ENCODE data around the gene NOL8. TPM values are rescaled to one million over a fixed set of nuclear protein-coding genes. Genes with fewer than 3 reads are reported as not detected.

The NOL8 gene
- total RNA-seq, 1 donor = 36.5 TPM

DNA sequence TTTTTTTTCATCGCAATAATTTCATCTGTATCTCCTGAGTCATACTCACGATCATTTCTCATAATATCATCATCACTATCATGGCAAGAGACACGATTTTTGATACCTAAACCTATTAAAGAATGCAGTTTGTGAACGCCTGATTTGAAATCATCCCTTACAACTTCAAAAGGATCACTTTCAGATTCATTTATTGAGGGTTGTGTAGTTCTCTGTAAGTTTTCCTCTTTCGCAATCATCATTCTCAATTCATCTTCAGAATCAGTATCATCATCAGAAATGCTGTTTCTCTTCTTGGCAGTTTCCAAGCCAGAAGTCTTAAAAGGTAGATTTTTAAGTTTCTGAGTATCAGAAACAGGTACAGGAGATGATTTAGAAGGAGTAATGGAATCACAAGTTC, 9.7 kb downstream of the NOL8 start:
- DNase-seq (ENCODE audit: low read depth) = no peak

GRCh38 chr9:92313624-92314012, 11.5 kb downstream of the NOL8 start:
- no peak for TF ChIP-seq CTCF (IDR thresholded peaks at IDR 0.05; ENCODE audit: insufficient read depth, low read length)
- no peak overlapping the region for H3K4me3 ChIP-seq (ENCODE audit: low read depth, low read length)
- DNase-seq (ENCODE audit: low read depth) = no peak

More for the DNA sequence above, 9.7 kb downstream of the NOL8 start:
- TF ChIP-seq CTCF (IDR thresholded peaks at IDR 0.05; ENCODE audit: insufficient read depth, low read length) = no peak
- H3K4me3 ChIP-seq (ENCODE audit: low read depth, low read length) = no peak overlapping the region

DNA sequence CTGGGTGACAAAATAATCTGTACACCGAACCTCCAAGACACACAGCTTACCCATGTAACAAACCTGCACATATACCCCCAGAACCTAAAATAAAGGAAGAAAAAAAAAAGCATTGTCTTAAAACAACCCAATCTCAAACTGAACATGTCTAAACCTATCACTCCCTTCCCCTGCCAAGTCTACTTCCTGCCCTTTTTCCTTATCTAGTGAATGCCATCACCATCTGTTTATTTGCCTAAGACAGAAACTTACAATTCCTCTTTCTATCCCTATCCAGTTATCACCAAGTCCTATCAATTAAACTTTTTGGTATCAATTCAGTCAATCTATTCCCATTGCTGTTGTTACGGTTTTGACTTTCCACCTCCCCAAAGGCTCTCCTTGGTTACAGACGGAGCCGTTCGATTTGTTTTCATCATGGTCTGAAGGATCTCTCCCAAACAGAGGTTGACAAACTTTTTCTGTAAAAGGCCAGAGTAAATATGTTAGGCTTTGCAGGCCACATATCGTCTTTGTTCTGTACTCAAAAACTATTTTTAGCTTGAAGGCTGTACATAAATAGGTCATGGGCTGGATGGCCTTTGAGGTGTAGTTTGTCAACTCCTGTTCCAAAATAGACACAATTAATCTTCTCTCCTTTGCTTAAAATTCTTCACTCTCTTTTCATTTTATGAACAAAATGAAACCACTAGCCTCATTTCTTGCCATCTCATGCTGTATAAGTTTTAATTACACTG, 12.1 kb downstream of the NOL8 start:
- no peak overlapping the region for H3K4me3 ChIP-seq (ENCODE audit: low read depth, low read length)
- DNase-seq (ENCODE audit: low read depth) = peak; percentile 39
- TF ChIP-seq CTCF (IDR thresholded peaks at IDR 0.05; ENCODE audit: insufficient read depth, low read length) = no peak

DNA sequence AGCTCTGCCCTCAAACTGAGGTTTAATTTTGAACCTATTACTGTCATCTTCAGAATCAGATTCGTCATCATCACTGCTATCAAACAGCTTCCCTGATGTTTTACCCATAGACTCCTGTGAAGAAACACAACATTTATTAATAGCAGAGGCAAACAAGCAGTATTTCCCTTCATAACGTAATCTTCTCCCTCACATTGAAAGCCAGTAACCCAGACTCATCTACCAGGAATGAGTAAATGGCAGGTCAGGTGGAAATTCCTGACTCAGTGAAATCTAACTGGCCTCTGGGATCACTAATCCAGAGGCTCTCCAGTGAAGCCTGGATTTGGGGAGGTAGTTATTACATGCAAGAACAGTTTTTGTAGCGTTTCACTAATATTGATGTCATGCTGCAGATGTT, 14.6 kb downstream of the NOL8 start:
- no peak for TF ChIP-seq CTCF (IDR thresholded peaks at IDR 0.05; ENCODE audit: insufficient read depth, low read length)
- DNase-seq (ENCODE audit: low read depth) = no peak
- H3K4me3 ChIP-seq (ENCODE audit: low read depth, low read length) = no peak overlapping the region

DNA sequence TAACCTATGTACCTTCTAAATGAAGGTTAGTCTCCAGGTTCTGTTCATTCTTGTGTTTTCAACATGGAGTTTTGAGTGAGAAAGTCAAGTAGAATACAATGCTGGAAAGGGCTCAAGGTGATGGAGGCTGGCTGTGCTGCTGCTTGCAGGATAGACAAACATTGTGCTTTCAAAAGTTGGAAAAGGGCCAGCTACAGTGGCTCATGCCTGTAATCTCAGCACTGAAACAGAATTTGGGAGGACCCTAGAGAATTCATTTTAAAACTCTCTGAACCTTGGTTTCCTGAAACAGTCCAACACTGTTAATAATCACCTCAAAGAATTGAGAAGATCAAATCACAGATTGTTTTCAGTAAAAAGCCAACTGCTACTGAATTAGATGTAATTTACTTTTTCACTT, 16.3 kb downstream of the NOL8 start:
- no peak for TF ChIP-seq CTCF (IDR thresholded peaks at IDR 0.05; ENCODE audit: insufficient read depth, low read length)
- H3K4me3 ChIP-seq (ENCODE audit: low read depth, low read length) = no peak overlapping the region
- DNase-seq (ENCODE audit: low read depth) = peak; percentile 64

GRCh38 chr9:92300936-92301335, 24.2 kb downstream of the NOL8 start:
- no peak overlapping the region for H3K4me3 ChIP-seq (ENCODE audit: low read depth, low read length)
- no peak for TF ChIP-seq CTCF (IDR thresholded peaks at IDR 0.05; ENCODE audit: insufficient read depth, low read length)
- no peak for DNase-seq (ENCODE audit: low read depth)

- DNase-seq (ENCODE audit: low read depth) = no peak
- no peak for TF ChIP-seq CTCF (IDR thresholded peaks at IDR 0.05; ENCODE audit: insufficient read depth, low read length)
- H3K4me3 ChIP-seq (ENCODE audit: low read depth, low read length) = no peak overlapping the region
Measured at GRCh38 chr9:92299116-92299515, 26.0 kb downstream of the NOL8 start.

All from fibroblast of the aortic adventitia (primary cell).